Measurements from ENCODE around the gene ANKRD13C. TPM values are rescaled to one million over a fixed set of nuclear protein-coding genes. Genes with fewer than 3 reads are reported as not detected.

The ANKRD13C gene
- total and polyA plus RNA-seq, 9 donors = 11.8 to 27.9 (median 24.1) TPM

DNA sequence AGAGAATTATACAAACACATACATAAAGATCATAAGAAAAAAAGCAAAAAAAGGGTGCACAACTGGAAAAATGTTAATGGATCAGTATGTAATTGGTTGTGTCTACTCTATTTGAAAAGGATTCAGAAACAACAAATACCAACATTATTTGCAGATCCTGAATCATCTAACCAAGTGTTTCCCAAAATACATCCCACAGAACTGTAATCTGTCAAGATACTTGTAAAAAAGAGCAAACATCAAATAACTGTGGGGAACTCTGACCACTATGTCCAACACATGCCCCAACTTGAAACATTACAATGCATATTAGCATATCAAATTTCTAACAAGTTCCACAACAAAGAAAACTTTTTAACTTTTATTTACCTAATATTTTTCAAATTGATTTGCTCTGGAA is 22.6 kb downstream of the ANKRD13C start:
- peaks cover 5% of the 10 kb centered on the region for H3K4me1 ChIP-seq (ENCODE audit: insufficient read depth)
- no peaks in the 10 kb centered on the region for H3K27me3 ChIP-seq
- no peak overlapping the region for H3K27ac ChIP-seq
- no peak for DNase-seq
- intact Hi-C loops (cut with DNase I) = no loop called here
- TF ChIP-seq EP300 (IDR thresholded peaks at IDR 0.05) = no peak
- TF ChIP-seq, protein P1, sequence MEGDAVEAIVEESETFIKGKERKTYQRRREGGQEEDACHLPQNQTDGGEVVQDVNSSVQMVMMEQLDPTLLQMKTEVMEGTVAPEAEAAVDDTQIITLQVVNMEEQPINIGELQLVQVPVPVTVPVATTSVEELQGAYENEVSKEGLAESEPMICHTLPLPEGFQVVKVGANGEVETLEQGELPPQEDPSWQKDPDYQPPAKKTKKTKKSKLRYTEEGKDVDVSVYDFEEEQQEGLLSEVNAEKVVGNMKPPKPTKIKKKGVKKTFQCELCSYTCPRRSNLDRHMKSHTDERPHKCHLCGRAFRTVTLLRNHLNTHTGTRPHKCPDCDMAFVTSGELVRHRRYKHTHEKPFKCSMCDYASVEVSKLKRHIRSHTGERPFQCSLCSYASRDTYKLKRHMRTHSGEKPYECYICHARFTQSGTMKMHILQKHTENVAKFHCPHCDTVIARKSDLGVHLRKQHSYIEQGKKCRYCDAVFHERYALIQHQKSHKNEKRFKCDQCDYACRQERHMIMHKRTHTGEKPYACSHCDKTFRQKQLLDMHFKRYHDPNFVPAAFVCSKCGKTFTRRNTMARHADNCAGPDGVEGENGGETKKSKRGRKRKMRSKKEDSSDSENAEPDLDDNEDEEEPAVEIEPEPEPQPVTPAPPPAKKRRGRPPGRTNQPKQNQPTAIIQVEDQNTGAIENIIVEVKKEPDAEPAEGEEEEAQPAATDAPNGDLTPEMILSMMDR (IDR thresholded peaks at IDR 0.05) = no peak
- no peak for TF ChIP-seq POLR2A (IDR thresholded peaks at IDR 0.05)
- no peak overlapping the region for H3K4me3 ChIP-seq
- no peaks in the 10 kb centered on the region for H3K9me3 ChIP-seq
- H3K36me3 ChIP-seq = no peaks in the 10 kb centered on the region

DNA sequence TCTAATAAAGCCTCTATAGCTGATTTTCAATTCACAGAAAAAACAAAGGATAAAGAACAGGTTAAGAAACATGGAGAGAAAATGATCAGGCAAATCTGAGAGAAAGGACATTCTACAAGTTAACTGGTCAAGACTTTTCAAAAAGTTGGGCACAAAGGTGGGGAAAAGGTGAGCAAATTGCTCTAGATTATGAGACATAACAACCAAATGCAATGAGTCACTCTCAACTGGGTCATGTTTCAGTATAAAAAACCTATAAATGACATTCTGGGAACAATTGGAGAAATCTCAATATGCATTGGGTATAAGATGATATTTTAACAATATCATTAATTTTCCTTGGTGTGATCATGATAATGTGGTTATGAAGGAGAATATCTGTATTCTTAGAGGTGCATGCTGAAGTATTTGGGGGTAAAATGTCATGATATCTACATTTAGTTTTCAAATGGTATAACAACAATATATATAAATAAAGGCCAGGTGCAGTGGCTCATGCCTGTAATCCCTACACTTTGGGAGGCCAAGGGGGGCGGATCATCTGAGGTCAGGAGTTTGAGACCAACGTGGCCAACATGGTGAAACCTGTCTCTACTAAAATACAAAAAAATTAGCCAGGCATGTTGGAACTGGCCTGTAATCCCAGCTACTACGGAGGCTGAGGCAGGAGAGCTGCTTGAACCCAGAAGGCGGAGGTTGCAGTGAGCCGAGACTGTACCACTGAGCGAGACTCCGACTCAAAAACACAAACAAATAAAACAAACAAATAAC is 27.0 kb downstream of the ANKRD13C start:
- intact Hi-C loops (cut with DNase I) = no loop called here
- WGBS, 3 donors = 93 to 94% (median 94%) methylated on average over 7 of the region's 7 CpGs
- TF ChIP-seq POLR2A (IDR thresholded peaks at IDR 0.05) (no peak), EP300 (IDR thresholded peaks at IDR 0.05) (no peak)
- TF ChIP-seq, protein P1 (IDR thresholded peaks at IDR 0.05) = no peak

DNA sequence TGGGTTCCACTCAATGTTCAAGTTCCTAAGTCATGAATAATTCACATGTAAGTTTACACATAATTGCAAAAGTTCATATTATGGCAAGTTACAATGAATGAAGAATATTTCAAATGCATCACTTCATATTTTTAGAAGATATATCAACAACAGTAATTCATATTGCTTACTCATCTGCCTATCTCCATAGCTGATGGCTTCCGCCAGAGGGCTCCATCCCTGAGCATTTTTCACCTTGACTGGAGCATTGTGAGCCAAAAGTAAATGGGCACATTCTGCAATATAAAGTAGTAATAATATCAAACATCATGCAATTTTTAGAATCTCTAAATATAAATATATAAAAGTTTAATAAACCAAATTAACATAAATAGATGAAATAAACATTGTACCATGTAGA is 29.8 kb downstream of the ANKRD13C start:
- Histone ChIP-seq H3K4me3 (no peak overlapping the region), H3K4me1 (ENCODE audit: insufficient read depth) (peaks cover 1% of the 10 kb centered on the region), H3K36me3 (no peaks in the 10 kb centered on the region), H3K27me3 (no peaks in the 10 kb centered on the region), H3K9me3 (no peaks in the 10 kb centered on the region), H3K27ac (no peak overlapping the region)
- TF ChIP-seq EP300 (IDR thresholded peaks at IDR 0.05) (no peak), POLR2A (IDR thresholded peaks at IDR 0.05) (no peak)
- TF ChIP-seq, protein P1 (IDR thresholded peaks at IDR 0.05) = no peak
- WGBS, 3 donors = 91 to 98% (median 95%) methylated on average over 1 of the region's 1 CpG
- no peak for DNase-seq
- intact Hi-C loops (cut with DNase I) = no loop called here

More for the DNA sequence above, 27.0 kb downstream of the ANKRD13C start:
- Histone ChIP-seq H3K9me3 (no peaks in the 10 kb centered on the region), H3K36me3 (no peaks in the 10 kb centered on the region), H3K27me3 (no peaks in the 10 kb centered on the region), H3K27ac (no peak overlapping the region), H3K4me3 (no peak overlapping the region), H3K4me1 (ENCODE audit: insufficient read depth) (peaks cover 5% of the 10 kb centered on the region)
- DNase-seq = no peak

DNA sequence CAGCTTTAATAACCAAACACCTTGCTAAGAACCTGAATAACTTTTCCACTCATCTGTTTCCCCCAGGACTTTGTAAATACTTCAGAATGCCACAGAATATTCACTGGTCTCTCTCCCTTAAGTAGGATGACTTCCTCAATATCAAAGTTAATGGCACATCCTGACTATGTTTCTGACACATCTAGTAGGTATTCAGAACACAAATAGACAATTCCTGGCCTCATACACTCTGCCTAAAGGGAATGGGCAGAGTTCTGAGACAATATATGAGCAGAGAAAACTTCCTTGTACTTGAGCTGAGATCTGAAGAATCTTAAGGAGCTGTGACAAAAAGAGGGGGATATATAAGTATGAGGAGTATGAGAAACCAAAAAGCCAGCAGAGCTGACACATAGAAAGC is 34.8 kb downstream of the ANKRD13C start:
- TF ChIP-seq, protein P1 (IDR thresholded peaks at IDR 0.05) = no peak
- intact Hi-C loops (cut with DNase I) = no loop called here
- no peaks in the 10 kb centered on the region for H3K27me3 ChIP-seq
- no peaks in the 10 kb centered on the region for H3K4me1 ChIP-seq (ENCODE audit: insufficient read depth)
- no peaks in the 10 kb centered on the region for H3K9me3 ChIP-seq
- H3K4me3 ChIP-seq = no peak overlapping the region
- no peak for DNase-seq
- H3K36me3 ChIP-seq = no peaks in the 10 kb centered on the region
- H3K27ac ChIP-seq = no peak overlapping the region

Measured in ovary (tissue), 9 donors.